ELF-1 (cell line): ENCODE data around the gene NRCAM.

Source experiments
- DNase-seq: peaks from one replicate; pipeline ENCODE4 v3.0.0-alpha.2; 2016; ENCODE audit warnings: low read depth, low spot score

The NRCAM gene

GRCh38 chr7:108425714-108426275 is 30.4 kb downstream of the NRCAM start:
- no peak for DNase-seq

- peak; percentile 13 for DNase-seq
Measured at GRCh38 chr7:108424013-108424412, 32.2 kb downstream of the NRCAM start.

GRCh38 chr7:108423089-108423989 is 32.9 kb downstream of the NRCAM start:
- DNase-seq: no peak

- DNase-seq: no peak
Measured at GRCh38 chr7:108421720-108422331, 34.4 kb downstream of the NRCAM start.

GRCh38 chr7:108419961-108420908 is 36.0 kb downstream of the NRCAM start:
- DNase-seq: no peak

- DNase-seq: no peak
Measured at GRCh38 chr7:108418946-108419345, 37.3 kb downstream of the NRCAM start.

- no peak for DNase-seq
Measured at GRCh38 chr7:108417926-108418325, 38.3 kb downstream of the NRCAM start.

- no peak for DNase-seq
Measured at GRCh38 chr7:108417144-108417543, 39.1 kb downstream of the NRCAM start.

GRCh38 chr7:108415821-108416536 is 40.3 kb downstream of the NRCAM start:
- no peak for DNase-seq

GRCh38 chr7:108415084-108415483 is 41.2 kb downstream of the NRCAM start:
- DNase-seq: no peak

GRCh38 chr7:108413782-108414492 is 42.3 kb downstream of the NRCAM start:
- peak; percentile 42 for DNase-seq

GRCh38 chr7:108413337-108413736 is 42.9 kb downstream of the NRCAM start:
- DNase-seq: no peak

GRCh38 chr7:108409146-108409545 is 47.1 kb downstream of the NRCAM start:
- no peak for DNase-seq

GRCh38 chr7:108408296-108408991 is 47.8 kb downstream of the NRCAM start:
- no peak for DNase-seq

- no peak for DNase-seq
Measured at GRCh38 chr7:108407676-108408075, 48.6 kb downstream of the NRCAM start.

GRCh38 chr7:108406222-108406890 is 49.9 kb downstream of the NRCAM start:
- no peak for DNase-seq

GRCh38 chr7:108404509-108405420 is 51.5 kb downstream of the NRCAM start:
- no peak for DNase-seq

GRCh38 chr7:108403597-108404217 is 52.5 kb downstream of the NRCAM start:
- DNase-seq: no peak
